HG03565 (cell line): Measurements from ENCODE around the gene SH3TC2.

Experiments used
- ATAC-seq: cut with Tn5 transposase; IDR thresholded peaks from one replicate; pipeline ENCODE4 v1.9.1; 2021; ENCODE audit warnings: mild to moderate bottlenecking, moderate library complexity; ENCODE audit not compliant: unreplicated experiment

Gene SH3TC2

GRCh38 chr5:149002761-149003689, 59.8 kb downstream of the SH3TC2 start:
- no peak for ATAC-seq

DNA sequence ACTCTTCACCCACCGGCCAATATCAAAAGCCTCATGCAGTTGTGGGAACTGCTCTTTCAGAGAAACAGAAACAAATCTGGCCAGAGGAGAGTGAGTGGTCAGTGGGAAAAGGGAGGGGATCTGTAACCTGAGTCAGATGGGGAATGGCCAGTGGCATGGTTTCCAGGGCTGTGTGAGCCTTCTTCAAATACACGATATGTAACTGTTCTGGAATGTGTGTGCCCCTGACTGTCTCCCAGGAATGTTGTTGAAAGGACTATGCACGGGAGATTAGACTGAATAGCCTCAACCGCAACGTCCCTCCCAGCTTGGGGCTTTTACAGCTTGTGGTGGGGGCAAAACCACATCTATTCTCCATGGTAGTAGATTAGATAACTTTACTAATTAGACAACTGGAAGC, 60.8 kb downstream of the SH3TC2 start:
- no peak for ATAC-seq

- ATAC-seq: no peak
These were observed 61.7 kb downstream of the SH3TC2 start for GRCh38 chr5:149001162-149001561.

- ATAC-seq: no peak
These were observed 63.1 kb downstream of the SH3TC2 start for GRCh38 chr5:148999741-149000140.

DNA sequence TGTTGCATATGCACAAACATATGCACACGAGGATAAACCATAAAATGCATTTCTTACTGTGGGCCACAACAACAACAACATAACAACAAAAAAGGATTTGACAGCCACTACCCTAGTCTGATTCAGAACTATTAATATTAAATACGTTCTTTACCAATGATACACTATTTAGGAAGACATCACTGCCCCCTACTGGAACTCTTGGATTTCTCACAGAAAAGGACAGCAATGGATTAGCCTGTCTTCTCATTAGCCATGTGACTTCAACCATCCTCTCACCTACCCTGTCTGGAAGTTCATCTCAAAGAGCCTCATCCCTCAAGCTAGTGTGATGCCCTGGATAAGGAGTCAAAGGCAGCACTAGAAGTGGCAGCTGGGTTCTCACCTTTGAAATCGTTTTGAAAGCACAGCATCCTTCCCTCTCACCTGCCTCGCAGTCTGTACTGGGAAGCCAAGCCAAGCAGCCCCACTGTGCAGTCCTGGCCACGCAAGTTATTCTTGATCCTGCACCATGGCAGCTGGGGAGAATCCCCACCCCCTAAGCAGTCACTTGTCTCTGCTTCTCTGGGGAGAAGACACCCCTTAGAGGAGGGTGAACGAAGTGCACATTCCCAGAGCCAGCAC, 64.6 kb downstream of the SH3TC2 start:
- no peak for ATAC-seq

- no peak for ATAC-seq
These were observed 66.6 kb downstream of the SH3TC2 start for GRCh38 chr5:148996270-148996669.

DNA sequence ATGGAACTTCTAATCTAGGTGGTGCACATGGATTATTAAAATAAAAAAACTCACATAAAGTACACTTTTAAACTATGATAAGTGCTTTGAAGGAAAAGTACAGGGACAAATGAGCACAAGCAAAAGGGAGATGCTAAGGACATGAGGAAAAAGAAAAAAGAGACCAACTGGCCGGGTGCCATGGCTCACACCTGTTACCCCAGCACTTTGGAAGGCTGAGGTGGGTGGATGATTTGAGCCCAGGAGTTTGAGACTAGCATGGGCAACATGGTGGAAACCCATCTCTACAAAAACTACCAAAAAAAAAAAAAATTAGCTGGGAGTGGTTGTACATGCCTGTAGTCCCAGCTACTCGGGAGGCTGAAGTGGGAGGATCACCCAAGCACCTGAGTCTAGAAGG, 67.1 kb downstream of the SH3TC2 start:
- ATAC-seq: no peak

DNA sequence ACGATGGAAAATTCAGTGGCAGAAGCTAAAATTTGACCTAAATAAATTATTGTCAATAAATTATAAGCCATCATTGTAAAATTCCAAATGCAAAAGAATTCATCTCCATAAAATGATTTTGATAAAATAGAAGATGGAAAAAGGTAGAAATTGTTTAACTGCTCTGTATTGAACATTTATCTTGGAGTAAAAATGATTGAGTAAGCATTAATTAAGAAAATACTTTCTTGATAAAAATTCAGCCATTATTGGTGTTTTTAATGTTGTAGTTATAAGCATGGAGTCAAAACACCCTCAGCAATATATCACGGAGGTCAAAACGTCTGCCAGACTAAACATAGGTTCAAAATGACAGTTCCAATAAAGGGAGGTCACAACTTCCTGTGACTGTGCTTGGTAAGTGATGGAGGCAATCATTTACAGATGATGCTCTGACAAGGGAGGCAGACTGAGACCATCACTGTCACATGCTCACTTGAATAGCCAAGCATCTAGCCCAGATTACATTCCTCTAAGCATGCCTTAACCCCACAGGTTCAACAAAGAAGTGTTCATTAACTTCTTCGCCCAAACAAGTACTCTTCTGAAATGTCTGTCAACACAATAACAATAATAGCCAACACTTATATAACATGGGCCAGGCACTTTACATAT, 69.5 kb downstream of the SH3TC2 start:
- ATAC-seq: no peak

- no peak for ATAC-seq
These were observed 70.6 kb downstream of the SH3TC2 start for GRCh38 chr5:148992265-148992664.

GRCh38 chr5:148991566-148991965, 71.3 kb downstream of the SH3TC2 start:
- ATAC-seq: no peak

- ATAC-seq: no peak
These were observed 72.0 kb downstream of the SH3TC2 start for GRCh38 chr5:148990817-148991216.

GRCh38 chr5:148989567-148989966, 73.3 kb downstream of the SH3TC2 start:
- ATAC-seq: no peak

DNA sequence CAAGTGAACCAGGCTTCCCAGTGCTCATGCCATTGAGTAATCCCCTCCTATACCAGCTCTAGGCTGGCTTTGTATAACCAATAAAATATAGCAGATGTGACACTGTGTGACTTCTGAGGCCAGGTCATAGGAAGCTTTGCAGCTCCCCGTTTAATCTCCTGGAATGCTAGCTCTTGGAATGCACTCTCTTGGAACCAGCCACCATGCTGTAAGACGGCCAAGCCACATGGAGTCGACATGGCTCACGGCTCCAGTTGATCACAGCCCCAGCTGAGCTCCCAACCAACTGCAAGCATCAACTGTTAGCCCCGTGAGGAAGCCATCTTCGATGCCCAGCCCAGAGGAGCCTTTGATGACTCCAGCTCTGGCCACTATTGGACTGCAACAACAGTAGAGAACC, 74.5 kb downstream of the SH3TC2 start:
- ATAC-seq: no peak

GRCh38 chr5:148986636-148987035, 76.2 kb downstream of the SH3TC2 start:
- no peak for ATAC-seq

- no peak for ATAC-seq
These were observed 78.5 kb downstream of the SH3TC2 start for GRCh38 chr5:148984345-148984744.

DNA sequence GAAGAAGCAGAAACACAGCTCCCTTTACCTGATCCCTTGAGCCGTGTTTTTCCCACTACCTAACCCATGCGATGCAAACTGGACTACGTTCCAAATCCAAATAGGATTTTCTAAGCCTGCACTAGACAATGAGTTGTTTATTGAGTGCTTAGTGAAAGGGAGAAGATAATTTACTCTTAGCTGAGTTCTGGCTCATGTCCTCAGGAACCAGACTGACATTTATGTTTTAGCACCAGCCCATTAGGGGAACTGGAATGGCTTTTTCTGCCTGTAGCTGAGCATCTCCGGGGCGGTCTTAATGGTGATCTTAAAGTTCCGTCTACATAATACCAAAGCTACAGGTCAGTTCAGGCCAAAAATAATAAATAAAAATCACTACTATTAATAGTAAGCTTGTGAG, 81.5 kb downstream of the SH3TC2 start:
- ATAC-seq: no peak

DNA sequence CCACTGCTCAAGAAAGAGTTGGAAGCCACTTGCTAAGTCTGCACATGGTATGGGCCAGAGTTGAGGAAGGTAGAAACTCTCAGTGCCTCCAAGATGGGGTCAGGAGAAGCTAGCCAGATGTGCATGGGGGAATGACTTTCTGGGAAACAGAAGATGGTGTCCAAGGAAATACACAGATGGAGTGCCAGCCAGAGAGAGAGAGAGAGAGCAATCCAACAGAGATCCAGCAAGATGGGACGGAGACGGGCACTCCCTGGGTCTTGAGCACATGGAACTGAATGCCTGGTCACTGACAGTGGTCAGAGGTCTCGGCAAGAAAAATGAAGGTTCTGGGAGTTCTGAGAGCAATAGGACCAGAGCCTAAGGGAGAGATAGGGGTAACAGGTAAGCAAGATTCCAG, 82.1 kb downstream of the SH3TC2 start:
- no peak for ATAC-seq

GRCh38 chr5:148979083-148979723, 83.7 kb downstream of the SH3TC2 start:
- no peak for ATAC-seq

DNA sequence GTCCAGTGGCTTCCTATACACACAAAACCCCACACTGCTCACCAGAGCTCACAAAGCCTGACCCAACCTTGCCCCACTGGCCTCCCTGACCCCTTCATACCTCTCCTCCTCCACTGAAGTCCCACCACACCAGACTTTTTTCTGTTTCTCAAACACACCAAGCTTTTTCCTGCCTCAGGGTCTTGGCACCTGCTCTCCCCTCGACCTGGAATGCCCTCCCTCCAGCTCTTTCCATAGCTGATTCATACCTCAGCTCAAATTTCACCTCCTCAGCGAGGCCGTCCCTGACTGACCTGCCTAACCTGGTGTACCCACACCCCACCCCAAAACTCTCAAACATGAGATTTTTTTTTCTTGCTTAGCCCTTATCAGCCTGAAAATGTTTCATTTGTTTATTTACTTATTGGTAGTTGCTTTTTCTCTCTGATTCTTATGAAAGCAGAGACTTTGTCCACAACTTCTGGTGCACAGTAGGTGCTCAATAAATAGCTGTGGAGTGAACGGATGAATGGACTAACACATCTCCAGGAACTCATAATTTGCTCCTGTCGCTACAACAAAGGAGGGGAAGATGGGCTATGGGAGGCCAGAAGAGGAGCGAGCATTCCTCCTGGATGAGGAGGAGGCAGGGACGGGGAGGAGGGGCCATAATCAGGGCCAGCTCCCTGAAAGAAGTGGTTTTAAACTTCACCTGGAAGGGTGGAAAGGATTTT, 84.3 kb downstream of the SH3TC2 start:
- ATAC-seq: no peak

DNA sequence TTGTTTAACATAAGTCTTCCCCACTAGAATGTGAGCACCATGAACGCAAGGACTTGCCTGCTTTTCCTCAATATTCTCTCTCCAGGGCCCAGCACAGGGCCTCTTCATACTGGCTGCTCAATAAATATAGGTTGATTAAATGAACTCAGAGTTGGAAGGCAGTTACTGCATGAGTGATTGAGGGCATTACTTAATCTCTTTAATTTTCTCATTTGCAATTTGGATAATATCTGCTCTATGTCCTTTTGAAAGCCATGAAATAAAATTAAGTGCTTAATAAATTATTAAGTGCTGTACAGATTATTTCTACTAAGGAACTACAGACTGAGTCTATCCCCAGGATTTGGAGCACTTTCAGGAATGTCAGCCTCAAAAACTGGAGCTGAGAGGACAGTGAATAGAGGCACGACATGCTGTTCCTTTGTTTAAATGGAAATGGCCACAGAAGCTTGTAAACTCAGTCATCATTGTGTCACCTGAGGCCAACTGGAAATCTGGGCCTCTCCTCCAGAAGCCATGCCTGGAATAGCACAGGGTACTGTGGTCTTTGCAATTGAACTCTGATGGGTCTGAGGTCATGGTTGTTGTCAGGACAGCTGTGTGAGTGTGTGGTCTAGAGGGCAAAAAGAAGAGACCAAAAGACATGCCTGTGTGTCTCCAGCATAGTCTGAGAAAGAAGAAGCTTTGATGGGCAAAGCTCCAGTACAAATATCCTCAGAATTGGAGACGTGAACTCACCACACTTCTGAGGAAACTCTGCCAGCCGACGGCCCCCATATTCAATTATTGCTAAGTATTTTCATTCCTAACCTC, 86.1 kb downstream of the SH3TC2 start:
- ATAC-seq: no peak
